SW 1271 (cell line): ENCODE data around the gene CFAP410.
"Not testable (repeated sequence)": the region's sequence is repeated elsewhere in the genome, so short reads cannot be mapped to it uniquely, and the experiment has no call there.

Source experiments
- DNase-seq, 2 experiments: peaks; one replicate each; lab custom pipeline; 2025; lab: John Stamatoyannopoulos, UW

CFAP410 gene

DNA sequence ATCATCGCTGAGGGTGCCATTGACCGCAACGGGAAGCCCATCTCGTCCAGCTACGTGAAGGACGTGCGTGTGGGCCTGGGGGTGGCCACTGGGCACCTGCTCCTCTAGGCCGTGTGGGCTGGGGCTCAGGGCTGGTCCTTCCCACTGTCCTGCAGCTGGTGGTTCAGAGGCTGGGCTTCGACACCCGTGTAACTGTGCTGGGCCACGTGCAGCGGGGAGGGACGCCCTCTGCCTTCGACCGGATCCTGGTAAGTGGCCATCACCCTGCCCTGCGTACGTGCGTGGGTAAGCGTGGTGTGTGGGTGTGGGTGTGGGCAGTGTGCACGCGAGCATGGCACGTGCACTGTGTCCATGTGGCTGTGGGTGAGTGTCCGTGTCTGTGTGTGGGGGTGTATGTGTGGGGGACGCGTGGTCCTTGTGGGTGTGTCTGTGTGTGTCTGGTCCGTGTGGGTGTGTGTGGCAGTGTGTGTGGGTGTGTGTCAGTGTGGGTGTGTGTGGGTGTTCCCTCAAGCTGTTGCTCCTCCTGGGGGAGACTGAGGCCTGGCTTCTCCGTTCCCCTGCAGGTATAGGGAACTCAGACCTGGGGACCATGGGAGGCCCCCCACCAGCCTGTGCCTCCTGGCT lies 22.8 kb downstream of the CFAP410 start:
- no peak for DNase-seq

DNA sequence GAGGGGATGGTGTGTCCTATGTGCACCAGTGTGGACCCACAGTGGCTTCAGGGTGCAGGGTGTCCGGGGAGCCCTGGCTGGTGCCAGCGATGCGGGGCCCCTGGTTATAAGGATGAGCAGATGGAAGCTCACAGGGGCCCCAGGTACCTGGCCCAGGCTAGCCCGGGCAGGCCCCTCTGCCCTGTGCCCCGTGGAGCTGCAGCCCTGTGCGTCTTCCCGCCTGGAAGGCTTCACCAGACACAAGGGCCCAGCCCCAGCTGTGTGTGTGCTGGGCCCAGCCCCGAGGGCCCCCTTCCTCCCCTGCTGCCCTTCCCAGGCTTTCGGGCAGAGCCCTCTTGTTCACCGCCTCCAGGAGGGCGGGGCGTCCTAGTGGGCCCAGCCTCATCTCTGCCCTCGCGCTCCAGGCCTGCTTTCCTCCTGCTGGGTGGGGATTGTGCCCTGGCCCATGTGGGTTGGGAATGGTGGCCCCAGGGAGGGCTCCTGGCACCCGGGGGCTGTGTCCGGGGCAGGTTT lies 23.4 kb downstream of the CFAP410 start:
- no peak for DNase-seq

DNA sequence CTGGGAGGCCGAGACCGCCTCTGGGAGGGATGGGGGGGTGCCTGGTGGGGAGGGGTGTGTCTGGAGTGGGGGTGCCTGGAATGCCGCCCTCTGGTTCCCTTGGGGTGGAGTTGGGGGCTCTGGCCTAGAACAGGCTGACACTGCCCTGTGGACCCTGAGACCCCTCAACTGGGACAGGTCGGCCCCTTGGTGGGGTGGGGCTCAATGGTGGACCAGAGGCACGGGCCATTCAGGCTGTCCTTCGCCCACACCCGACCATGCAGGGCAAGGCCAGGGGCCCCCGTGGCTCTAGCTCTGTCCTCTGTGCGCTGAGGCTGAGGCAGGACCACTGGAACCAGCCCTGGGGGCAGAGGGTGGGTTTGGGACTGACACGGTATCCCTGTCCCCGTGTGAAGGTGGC lies 24.6 kb downstream of the CFAP410 start:
- DNase-seq: no peak

DNA sequence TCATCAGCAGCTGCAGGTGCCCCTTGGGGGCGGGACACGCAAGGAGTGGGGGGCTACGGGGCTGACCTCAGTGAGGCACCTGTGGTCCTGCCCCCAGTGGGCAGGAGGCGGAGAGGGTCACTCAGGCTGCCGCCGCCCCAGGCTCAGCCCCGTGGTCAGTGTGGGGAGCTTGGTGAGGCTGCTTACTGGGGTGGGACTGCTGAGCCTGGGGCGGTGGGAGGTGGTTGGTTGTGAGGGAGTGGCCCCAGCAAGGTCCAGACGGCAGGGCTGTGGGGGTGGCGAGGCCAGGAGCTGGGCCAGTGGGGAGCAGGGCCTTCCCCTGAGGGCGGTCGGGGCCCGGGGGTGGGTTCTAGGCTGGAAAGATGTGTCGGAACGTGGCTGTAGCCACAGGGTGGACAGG lies 25.1 kb downstream of the CFAP410 start:
- DNase-seq: no peak

DNA sequence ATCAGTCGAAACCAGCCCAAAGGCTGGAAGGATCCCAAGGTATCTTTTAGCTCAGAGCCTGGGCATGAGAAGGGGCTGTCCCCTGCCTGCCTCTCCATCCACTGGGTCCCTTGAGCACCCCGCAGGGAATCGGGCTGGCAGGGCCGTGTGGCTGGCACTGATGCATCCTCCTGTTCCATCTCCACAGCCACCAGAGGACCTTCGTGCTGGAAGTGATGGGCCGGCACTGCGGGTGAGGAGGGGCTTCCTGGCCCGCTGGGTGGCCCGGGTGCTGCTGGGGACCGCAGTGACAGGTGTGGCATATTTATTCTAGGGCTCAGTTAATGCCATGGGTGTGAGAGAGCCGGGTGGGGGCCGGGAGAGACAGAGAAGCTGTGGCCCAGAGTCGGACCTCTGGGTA lies 25.7 kb downstream of the CFAP410 start:
- DNase-seq: no peak

DNA sequence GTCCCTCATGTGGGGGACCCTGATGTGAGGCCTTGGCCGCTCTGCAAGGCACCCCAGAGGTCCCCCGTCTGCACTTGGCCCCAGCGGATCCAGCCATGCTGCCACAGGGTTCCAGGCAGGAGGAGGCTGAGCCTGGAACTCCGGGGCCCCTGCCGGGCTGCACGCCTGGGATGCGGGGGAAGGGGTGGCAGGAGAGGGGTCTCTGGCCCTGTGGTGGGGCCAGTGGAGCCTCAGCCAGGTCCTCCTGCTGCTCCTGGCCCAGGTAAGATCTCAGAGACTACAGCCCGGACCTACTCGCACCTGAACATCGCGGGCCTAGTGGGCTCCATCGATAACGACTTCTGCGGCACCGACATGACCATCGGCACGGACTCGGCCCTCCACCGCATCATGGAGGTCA lies 26.5 kb downstream of the CFAP410 start:
- no peak for DNase-seq

DNA sequence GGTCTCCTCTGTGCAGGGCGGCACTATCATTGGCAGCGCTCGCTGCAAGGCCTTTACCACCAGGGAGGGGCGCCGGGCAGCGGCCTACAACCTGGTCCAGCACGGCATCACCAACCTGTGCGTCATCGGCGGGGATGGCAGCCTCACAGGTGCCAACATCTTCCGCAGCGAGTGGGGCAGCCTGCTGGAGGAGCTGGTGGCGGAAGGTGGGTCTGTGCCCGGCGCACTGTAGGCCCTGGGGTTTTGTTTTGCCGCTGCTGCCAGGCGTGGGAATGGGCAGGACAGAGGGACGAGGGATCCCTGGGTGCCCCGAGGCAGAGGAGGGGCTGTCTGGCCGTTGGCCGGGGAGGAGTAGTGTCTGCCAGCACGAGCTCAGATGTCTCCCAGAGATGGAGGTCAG lies 27.1 kb downstream of the CFAP410 start:
- no peak for DNase-seq

DNA sequence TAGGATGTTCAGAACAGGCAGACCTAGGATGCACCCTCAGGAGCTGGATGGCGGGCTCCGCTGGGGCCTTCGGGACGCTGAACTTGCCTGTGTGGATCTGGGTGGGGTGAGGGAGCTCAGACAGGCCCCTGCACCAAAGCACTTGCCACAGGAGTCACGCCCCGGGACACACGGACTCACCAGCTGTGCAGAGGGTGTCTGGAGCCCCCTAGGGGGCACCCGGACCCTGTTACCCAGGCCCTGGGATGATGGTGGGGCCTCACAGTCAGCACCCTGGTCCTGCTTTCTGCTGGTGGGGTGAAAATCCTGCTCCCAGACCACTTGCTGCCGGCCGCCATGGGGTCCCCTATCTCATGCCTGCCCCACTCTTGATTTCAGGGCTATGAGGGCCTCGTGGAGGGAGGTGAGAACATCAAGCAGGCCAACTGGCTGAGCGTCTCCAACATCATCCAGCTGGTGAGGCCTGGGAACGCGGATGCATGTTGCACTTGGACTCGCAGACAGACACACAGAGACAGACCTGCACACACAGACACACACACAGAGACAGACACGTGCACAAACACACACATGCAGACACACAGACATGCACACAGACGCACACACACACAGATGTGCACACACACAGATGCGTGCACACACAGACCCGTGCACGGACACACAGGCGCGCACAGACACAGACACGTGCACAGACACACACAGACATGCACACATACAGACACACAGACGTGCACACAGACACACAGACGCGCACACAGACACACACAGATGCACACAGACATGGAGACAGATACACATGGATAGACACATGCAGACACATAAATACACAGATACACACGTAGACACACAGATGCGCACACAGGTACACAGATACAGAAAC lies 28.3 kb downstream of the CFAP410 start:
- no peak for DNase-seq

DNA sequence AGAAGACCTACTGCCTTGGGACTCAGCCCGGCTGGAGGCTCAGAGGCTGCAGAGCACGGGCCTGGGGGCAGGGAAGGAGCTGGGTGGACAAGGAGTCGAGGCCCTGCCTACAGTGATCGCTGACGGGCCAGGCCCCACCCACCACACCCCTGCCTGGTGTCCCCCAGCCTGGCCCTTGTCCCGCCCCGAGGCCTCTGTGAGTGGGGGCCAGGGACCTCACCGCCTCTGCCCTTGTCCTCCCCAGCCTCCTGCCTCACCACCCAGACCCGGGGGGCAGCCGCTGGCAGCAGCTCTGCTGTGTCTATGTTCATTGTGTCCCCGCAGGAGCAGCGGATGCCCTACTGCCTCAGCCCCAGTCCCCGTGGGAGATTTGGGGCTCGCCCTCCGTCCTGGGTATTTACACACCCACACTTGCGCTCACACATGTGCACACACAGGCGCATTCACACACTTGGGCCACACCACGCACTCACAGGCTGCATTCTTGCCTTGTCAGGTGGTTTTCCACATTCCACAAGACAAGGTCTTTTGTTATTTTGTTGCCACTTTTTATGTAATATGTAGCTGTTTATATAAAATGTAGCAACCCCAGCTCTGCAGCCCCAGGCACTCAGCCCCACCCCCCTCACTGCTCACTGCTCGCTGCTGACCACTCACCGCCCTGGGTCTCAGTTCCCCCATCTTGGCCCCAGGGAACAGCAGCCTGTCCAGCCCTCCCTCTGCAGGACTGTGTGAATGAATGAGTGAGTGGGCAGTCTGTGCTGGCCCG lies 32.1 kb downstream of the CFAP410 start:
- DNase-seq: no peak

DNA sequence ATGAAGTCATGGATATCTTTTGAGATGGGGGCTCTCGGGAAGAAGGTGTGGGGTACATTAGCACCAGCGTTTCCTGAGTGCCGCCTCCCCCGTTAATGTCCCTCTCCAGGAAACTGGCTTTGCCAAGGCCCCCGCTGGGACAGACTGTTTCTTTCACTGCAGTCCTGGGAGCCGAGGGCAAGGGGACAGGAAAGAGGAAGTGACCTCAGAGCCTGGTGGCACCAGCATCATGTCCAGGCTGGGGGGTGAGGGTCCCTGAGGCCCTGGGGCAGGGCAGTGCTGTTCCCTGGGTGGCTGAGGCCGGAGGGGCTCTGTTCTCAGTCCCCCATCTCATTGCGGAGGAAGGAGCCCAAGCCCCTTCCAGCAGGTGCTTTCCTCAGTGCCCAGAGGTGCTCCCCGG lies 33.5 kb downstream of the CFAP410 start:
- no peak for DNase-seq

DNA sequence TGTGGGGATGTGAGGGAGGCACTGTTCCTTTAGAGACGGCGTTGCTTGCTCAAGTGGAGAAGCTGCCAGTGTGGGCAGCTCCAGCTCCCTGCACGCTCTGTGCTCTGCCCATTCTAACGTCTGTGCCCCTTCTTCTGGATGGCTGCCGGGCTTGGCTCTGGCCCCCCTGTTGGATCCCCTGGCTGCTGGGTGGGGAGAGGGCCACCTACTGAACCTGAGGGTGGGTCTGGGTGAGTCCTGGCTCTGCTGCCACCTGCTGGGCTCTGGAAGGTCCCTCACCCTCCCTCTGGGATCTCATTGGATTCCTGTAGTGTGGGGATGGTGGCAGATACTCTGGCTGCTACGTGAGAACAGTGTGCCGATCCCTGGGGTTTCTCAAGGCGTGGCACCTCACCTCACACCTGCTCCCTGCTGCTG lies 34.3 kb downstream of the CFAP410 start:
- peak; percentile 3 to 20 for DNase-seq

DNA sequence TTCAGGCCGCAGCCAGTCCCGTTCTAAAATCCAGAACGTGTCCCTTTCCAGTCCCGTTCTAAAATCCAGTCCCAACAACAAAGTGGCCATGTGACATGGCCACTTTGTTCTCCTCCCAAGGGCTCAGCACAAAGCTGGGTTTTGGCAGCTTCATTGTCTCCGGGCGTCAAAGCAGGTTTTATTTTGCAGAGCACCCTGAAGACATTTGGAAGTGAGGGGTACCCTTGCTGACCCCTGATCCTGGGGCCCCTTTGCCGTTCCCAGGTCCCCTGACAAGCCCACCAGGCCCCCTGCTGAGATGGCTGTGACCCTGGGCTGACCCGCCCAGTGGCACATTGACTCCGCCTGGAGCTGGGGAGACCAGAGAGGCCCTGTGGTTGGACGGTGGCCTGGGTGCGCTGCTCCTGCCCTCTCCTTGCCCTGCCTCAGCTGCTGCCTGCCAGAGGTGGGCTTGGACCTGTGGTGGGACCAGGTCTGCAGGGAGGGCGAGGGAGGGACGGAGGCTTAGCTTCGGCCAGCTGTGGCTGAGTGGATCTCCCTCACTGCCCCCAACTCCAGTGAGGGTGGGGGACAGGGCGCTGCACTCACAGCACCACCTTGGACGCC lies 35.1 kb downstream of the CFAP410 start:
- no peak for DNase-seq

DNA sequence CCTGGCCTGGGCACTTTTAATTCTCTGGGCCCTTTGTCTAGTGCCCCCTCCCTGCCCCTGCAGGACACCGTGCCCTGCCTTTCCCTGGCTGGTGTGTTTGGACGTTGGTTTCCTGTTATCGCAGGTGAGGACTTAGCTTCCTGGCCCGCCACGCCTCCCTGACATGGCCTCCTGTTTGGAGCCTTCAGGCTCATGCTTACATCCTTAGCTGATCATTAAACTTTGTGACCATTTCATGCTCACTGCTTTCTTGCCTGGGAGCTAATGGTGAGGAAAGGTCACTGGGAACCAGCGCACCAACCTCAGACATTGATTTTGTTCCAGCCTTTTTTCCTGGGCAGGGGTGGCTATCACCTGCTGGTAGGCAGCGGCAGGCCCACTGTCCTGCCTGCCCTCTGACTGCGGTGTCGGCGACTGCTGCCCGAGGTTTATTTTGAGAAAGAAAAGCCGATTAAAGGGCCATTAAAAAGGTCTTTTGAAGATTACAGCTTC lies 35.7 kb downstream of the CFAP410 start:
- DNase-seq: no peak

DNA sequence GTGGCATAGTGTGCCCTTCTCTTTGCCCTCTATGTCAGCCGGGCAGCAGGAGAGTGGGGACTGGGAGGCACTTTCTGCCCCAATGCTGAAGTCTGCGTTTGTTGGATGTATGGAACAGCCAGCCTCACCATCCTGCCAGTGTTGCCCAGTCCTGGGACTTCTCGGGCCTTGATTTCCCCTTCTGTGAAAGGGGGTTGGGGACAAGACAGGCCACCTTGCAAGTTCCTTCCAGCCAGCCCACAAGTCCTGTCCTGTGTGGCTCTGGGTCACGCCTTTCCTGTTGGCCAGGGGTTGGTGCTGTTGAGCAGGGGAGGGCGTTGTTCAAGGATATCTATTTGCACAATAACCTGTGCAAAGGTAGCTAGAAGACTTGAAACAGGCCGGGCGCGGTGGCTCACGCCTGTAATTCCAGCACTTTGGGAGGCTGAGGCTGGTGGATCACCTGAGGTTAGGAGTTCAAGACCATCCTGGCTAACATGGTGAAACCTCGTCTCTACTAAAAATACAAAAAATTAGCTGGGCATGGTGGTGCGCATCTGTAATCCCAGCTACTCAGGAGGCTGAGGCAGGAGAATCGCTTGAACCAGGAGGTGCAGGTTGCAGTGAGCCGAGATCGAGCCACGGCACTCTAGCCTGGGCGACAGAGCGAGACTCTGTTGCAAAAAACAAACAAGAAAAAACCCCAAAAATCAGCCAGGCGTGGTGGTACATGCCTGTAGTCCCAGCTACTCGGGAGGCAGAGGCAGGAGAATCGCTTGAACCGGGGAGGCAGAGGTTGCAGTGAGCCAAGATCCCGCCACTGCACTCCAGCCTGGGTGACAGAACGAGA lies 36.4 kb downstream of the CFAP410 start:
- not testable (repeated sequence) for DNase-seq

DNA sequence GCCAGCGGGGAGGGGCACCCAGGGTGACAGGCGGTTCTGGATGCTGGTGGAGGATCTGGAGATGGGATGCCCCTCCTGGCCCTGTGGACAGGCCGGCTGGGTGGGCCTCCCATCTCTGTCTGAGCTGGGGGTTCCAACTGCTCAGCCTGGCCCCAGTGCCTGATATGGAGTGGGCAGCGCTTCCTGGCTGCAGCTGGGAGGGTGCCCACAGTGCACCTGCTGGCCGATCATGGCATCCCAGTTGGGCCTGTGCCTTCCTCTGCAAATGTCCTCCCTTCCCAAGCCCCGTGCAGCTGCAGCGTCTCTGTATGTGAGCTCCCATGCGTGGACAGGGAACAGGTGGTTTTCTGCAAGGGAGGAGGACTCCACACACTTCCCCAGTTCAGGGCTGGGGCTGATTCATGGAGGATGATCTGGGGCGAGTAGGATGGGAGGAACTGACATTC lies 37.2 kb downstream of the CFAP410 start:
- no peak for DNase-seq

DNA sequence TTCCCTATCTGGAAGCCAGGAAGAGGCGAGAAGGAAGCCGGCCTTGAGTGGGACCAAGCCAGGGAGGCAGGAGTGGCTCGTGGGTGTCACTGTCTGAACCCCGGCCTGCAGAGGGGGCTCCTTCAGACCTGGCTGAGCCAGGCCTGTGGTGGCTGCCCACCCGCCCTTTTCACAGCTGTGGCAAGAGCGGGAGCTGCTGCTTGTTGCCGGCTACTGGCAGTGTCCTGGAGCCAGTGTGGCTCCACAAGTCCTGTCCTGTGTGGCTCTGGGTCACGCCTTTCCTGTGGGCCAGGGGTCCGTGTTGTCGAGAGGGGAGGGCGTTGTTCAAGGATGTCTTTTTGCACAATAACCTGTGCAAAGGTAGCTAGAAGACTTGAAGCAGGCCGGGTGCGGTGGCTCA lies 38.0 kb downstream of the CFAP410 start:
- DNase-seq: no peak

DNA sequence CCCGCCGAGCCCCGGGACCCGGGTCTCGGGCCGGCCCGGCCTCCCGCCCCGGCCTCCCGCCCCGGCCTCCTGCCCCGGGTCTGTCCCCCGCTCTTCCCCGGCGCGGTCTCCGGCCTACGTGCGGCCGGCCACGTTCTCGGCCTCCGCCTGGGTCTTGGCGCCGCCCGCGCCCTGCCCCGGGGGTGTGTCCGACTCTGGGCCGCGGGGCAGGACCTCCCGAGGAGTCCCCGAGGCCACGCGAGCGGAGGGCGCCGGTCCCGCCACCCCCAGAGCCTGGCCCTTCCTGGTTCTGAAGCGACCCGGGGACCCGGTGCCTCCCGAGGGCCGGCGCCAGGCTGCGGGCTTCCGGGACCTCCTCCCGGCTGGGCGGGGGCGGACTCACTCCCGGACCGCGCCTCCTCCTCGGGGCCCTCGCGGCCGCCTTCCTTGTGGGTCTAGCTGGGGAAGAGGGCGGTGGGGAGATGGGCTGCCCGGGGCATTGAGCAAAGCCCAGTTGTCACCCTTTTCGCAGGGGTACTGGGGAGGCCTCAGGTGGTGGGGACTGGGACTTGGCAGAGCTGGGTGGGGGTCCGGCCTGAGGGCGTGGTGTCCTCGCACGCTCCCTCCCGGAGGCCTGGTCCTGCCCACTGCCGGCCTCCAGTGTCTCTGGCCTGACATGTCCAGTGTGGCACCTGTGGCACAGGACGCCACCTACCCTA lies 38.8 kb downstream of the CFAP410 start:
- peak in 1 of 2 experiments; percentile 31 for DNase-seq

DNA sequence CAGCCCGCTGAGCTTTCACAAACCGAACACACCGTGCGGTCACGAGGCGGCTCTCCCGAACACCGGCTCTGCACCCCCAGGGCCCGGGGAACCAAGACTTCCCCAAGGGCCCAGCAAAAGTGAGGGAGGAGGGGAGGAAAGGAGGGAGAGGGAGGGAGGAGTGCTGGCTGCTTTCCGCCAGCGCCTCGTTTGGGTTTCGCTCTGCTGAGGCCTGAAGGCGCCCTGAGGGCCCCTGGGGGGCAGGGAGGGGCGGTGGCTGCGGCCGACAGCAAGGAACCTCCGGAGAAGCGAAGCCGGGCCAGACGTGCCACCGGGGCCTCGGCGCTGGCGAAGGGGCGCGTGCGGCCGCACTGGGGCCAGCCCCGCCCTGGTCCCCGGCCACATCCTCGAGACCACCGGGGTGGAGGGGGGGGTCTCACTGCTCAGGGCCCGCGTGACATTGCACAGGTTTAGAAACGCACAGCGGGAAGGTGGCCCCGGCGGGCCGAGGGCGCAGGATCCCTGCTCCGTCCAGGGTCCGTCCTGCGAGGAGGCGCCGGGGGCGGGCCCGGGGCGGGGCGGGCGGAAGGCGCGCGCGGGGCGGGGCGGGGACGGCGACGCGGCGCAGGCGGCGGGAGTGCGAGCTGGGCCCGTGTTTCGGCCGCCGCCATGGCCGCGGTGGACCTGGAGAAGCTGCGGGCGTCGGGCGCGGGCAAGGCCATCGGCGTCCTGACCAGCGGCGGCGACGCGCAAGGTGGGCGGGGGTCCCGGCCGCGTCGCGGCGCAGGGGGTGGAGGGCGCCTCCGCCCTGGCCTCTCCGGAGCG lies 39.5 kb downstream of the CFAP410 start, which contains the start of gene PFKL:
PFKL (plus strand) TSS at position 596 of the 804 bp plus-strand sequence; CDS start at position 649, 53 bp downstream.
- DNase-seq: peak in 1 of 2 experiments; percentile 38

DNA sequence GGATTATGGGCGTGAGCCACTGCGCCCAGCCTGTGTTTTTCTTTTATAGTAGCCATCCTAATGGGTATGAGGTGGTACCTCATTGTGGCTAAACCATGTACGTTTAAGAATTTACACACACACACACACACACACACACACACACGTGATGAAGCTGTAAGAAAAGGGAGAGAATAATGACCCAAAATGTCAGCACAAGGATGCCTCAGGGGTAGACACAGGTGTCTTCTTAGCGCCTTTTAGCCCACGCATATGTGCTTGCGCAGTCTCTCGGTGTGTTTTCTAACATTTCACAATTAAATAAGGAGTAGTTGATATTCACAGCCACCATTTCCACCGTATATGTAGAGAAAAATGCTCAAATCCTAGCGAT lies 40.1 kb downstream of the CFAP410 start:
- no peak for DNase-seq
